ACC112 (cell line): Measurements from ENCODE around the gene UROC1.
"Not testable (repeated sequence)": the region's sequence is repeated elsewhere in the genome, so short reads cannot be mapped to it uniquely, and the experiment has no call there.

ENCODE experiments used
- H2AFZ ChIP-seq: fragments of 200-600 bp; sonication (generic); one replicate; pipeline ENCODE4 v1.6.0; 2017; ENCODE audit warnings: antibody characterized with exemption, low read length; ENCODE audit not compliant: unreplicated experiment
- H3K27ac ChIP-seq: fragments of 200-600 bp; sonication (generic); 2 replicates; pipeline ENCODE4 v1.5.1; 2014; ENCODE audit warnings: low read depth, mild to moderate bottlenecking, antibody characterized with exemption, low read length, moderate library complexity
- H3K27me3 ChIP-seq: fragments of 200-600 bp; sonication (generic); 2 replicates; pipeline ENCODE4 v1.6.1; 2014; ENCODE audit warnings: mild to moderate bottlenecking, antibody characterized with exemption, low read length, moderate library complexity, mixed read lengths; ENCODE audit not compliant: insufficient read depth
- H3K36me3 ChIP-seq: fragments of 200-600 bp; sonication (generic); 2 replicates; pipeline ENCODE4 v1.6.1; 2016; ENCODE audit warnings: mild to moderate bottlenecking, antibody characterized with exemption, low read length, moderate library complexity, mixed read lengths; ENCODE audit not compliant: insufficient read depth
- H3K4me1 ChIP-seq: fragments of 200-600 bp; sonication (generic); one replicate; pipeline ENCODE4 v1.6.1; 2016; ENCODE audit warnings: low read length, mixed read lengths; ENCODE audit not compliant: insufficient read depth, unreplicated experiment, control insufficient read depth
- H3K4me3 ChIP-seq: fragments of 200-600 bp; sonication (generic); 2 replicates; pipeline ENCODE4 v1.5.1; 2014; ENCODE audit warnings: mild to moderate bottlenecking, low read depth, low read length
- H3K79me2 ChIP-seq: fragments of 200-600 bp; sonication (generic); one replicate; pipeline ENCODE4 v1.6.0; 2016; ENCODE audit warnings: low read length; ENCODE audit not compliant: control insufficient read depth, unreplicated experiment, insufficient read depth

Gene UROC1

GRCh38 chr3:126538316-126538715 lies 20.7 kb upstream of the UROC1 start:
- Histone ChIP-seq H3K27me3 (peaks cover 69% of the 10 kb centered on the region), H2AFZ (no peak overlapping the region), H3K27ac (no peak overlapping the region), H3K4me1 (peaks cover 19% of the 10 kb centered on the region), H3K36me3 (no peaks in the 10 kb centered on the region), H3K79me2 (no peaks in the 10 kb centered on the region), H3K4me3 (no peak overlapping the region)

DNA sequence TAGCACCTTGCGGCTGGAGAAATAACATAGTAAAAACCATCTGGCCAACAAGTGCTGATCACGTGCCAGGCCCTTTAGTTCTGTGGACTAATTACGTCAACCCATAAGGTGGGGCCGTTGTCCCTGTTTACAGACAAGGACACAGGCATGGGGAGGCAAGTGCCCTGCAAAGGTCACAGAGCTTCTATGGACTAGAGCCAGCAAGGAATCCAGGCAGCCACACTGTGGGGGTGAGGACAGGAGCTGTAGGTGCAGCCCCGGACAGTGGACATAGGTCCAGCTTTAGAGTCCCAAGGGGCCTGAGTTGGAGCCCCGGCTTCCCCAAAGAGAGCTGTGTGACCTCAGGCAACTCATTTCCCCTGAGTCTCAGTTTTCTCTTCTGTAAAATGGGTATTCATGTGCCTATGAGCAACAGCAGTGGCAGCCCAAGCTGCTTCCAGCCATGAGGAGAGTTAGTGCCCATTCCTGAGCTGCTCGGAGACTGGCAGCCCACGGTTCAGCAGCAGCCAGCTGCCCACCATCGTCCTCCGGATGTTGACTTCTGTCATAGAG lies 20.2 kb upstream of the UROC1 start:
- H3K36me3 ChIP-seq, result no peaks in the 10 kb centered on the region
- peaks cover 69% of the 10 kb centered on the region for H3K27me3 ChIP-seq
- H3K4me1 ChIP-seq, result peaks cover 19% of the 10 kb centered on the region
- no peak overlapping the region for H3K4me3 ChIP-seq
- H3K27ac ChIP-seq, result no peak overlapping the region
- no peak overlapping the region for H2AFZ ChIP-seq
- no peaks in the 10 kb centered on the region for H3K79me2 ChIP-seq

DNA sequence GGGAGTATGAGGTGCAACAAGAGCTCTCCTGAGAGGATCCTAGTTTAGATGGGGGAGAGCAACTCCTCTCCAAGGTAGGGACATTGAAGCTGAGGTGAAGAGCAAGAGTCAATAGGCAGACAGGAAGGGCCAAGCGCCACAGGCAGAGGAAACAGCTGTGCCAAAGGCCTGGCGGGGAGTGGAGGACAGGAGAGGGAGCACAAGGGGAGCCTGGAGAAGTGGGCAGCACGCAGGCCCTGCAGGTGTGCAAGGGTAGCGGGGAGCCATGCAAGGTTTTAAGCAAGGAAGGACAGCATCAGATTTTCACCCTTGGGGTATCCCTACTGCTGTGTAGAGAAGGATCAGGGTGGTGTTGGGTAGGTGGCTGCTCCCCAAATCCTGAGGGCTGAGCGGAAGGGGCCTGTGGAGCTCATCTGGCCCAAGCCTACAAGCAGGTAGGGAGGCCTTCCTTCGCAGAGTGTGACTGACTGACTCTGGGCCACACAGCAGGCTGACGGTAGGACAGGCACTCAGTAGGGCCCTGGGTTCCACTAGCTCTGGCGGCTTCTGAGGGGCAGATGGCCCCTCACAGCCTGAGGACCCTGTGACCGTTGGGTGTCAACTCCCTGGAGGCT lies 19.6 kb upstream of the UROC1 start:
- peaks cover 19% of the 10 kb centered on the region for H3K4me1 ChIP-seq
- no peaks in the 10 kb centered on the region for H3K79me2 ChIP-seq
- H3K4me3 ChIP-seq, result no peak overlapping the region
- no peak overlapping the region for H3K27ac ChIP-seq
- no peaks in the 10 kb centered on the region for H3K36me3 ChIP-seq
- peaks cover 69% of the 10 kb centered on the region for H3K27me3 ChIP-seq
- no peak overlapping the region for H2AFZ ChIP-seq

DNA sequence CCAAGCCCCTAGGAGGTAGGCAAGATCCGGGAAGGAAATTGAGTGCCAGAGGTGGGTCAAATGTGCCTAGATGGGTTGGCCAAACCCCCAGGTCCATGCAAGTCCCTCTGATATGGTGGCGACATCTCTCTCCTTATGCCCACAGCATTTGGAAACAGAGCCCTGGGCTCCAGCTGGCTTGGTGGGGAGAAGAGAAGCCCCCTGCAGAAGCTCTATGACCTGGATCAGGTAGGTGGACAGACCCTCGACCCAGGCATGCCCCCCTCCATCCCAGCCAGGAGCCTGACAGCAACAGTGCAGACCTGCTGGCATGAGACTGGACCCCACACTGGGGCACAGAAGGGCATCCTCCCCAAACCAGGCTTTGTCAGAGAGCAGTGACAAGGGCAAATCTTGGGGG lies 18.6 kb upstream of the UROC1 start:
- H3K36me3 ChIP-seq, result no peaks in the 10 kb centered on the region

DNA sequence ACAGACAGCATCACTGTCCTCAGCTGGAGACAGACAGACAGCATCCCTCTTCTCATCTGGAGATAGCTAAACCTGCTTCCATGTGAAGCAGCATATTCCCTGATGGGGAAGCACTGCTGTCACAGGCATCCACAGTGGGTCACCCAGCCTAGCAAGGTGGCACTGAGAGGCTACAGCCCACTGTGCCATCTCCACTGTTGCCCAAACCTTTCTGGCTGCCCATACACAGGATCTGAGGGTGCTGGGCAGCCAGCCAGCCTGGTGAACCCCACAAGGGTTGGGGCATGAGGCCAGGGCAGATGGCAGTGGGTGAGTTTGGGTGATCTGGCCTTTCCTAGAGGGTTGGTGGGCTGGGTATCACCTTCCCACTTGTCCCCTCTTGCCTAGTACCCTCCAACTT lies 18.1 kb upstream of the UROC1 start:
- peaks cover 66% of the 10 kb centered on the region for H3K27me3 ChIP-seq

More for the DNA sequence above, 18.6 kb upstream of the UROC1 start:
- Histone ChIP-seq H3K79me2 (no peaks in the 10 kb centered on the region), H3K4me1 (peaks cover 12% of the 10 kb centered on the region), H3K27me3 (peaks cover 67% of the 10 kb centered on the region), H3K4me3 (no peak overlapping the region), H3K27ac (no peak overlapping the region), H2AFZ (no peak overlapping the region)

DNA sequence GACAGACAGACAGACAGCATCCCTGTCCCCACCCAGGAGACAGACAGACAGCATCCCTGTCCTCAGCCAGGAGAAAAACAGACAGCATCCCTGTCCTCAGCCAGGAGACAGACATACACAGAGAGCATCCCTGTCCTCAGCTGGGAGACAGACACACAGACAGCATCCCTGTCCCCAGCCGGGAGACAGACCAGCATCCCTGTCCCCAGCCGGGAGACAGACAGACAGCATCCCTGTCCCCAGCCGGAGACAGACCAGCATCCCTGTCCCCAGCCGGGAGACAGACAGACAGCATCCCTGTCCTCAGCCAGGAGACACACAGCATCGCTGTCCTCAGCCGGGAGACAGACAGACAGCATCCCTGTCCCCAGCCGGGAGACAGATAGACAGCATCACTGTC lies 17.1 kb upstream of the UROC1 start:
- not testable (repeated sequence) for H3K79me2 ChIP-seq, H3K4me3 ChIP-seq, H2AFZ ChIP-seq, H3K36me3 ChIP-seq, H3K27ac ChIP-seq, H3K4me1 ChIP-seq
- H3K27me3 ChIP-seq, result peaks cover 66% of the 10 kb centered on the region

More for the DNA sequence above, 18.1 kb upstream of the UROC1 start:
- Histone ChIP-seq H3K4me1 (peaks cover 7% of the 10 kb centered on the region), H3K36me3 (no peaks in the 10 kb centered on the region), H3K4me3 (no peak overlapping the region), H3K79me2 (no peaks in the 10 kb centered on the region), H3K27ac (no peak overlapping the region), H2AFZ (no peak overlapping the region)

DNA sequence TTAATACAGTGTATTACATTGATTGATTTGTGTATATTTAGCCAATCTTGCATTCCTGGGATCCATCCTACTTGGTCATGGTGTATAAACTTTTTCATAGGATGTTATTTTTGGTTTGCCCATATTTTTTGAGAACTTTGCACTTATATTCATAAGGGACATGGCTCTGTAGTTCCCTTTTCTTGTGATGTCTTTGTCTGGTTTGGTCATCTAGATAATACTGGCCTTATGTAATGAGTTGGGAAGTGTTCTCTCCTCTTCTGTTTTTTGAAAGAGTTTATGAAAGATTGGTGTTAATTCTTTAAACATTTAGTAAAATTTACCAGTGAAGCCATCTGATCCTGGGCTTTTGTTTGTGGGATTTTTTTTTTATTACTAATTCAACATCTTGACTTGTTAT lies 15.9 kb upstream of the UROC1 start:
- Histone ChIP-seq H3K4me3 (no peak overlapping the region), H3K27me3 (peaks cover 66% of the 10 kb centered on the region), H3K36me3 (no peaks in the 10 kb centered on the region), H2AFZ (no peak overlapping the region), H3K4me1 (no peaks in the 10 kb centered on the region), H3K79me2 (no peaks in the 10 kb centered on the region), H3K27ac (no peak overlapping the region)

- Histone ChIP-seq H3K27me3 (peaks cover 47% of the 10 kb centered on the region), H3K4me3 (no peak overlapping the region), H3K4me1 (no peaks in the 10 kb centered on the region), H3K79me2 (no peaks in the 10 kb centered on the region), H3K27ac (no peak overlapping the region), H3K36me3 (no peaks in the 10 kb centered on the region), H2AFZ (no peak overlapping the region)
These were observed 13.4 kb upstream of the UROC1 start for GRCh38 chr3:126531051-126531330.

DNA sequence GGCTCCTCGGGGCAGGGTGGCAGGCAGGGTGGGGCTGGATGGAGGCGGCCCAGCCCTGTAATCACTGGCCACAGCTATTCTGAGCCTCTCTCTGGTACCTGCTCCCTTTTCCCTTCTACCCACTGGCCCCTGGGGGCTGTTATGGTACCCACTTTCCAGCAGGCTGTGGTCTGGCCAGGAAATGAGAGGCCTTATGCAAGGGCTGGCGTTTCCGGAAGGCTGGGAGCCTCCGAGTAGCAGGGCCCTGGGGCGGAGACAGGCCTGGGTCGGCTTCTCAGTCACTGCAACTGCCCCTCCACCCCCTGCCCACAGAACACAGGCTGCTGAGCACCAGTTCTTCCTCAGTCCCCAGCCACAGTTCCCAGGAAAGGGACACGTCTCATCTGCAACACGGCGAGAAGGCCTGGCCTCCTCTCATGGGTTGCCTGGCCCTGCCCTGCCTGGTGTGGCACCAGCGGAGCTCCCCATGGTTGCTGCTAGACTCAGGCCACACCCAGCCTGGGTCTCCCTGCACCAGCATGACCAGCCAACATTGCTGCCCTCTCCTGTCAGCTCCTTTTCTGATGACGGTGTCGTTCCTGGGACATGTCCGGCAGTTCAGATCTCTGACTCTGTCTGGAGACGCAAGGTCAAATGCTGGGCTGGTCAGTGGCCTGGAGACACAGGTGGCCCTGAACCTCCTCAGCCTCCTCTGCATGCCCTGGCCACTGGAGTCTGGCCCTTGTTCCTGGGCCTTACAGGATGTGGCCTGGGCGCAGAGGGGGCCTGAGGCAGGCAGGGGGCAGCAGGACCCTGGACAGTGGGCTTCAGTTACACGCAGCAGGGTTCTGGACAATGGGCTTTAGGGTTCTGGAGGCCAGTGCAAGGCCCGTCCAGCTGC lies 12.8 kb upstream of the UROC1 start:
- Histone ChIP-seq H3K79me2 (no peaks in the 10 kb centered on the region), H3K4me3 (no peak overlapping the region), H2AFZ (no peak overlapping the region), H3K27ac (no peak overlapping the region), H3K4me1 (no peaks in the 10 kb centered on the region), H3K36me3 (no peaks in the 10 kb centered on the region), H3K27me3 (peaks cover 41% of the 10 kb centered on the region)

DNA sequence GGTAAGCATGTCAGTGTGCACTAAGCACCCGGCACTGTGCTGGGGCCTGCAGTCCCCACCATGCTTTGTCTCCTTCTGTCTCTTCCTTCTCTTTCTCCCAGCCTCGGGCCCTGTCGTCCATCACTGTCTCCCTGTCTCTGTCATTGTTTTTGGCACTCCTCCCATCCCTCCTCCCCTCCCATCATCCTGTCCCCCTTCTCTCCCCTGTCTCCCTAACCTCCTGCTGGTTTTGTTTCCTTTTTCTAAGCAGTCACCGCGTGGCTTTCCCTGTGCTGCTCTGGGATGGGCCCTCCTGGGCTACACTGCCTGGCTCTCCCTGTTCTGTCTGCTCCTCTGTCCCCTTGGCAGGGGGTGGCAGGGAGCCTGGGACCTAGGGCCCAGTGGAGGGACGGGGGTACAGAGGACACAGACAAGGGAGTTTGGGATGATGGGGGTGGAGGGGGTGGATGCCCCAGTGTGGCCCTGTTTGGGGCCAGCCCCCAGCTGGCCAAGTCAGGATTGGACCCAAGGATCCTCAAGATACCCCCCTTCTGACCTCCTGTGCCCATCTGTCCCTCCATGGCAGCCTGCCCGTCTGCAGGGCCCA lies 12.1 kb upstream of the UROC1 start:
- Histone ChIP-seq H3K36me3 (no peaks in the 10 kb centered on the region), H3K27me3 (peaks cover 34% of the 10 kb centered on the region), H3K79me2 (no peaks in the 10 kb centered on the region), H3K4me1 (no peaks in the 10 kb centered on the region), H2AFZ (no peak overlapping the region), H3K27ac (no peak overlapping the region), H3K4me3 (no peak overlapping the region)
